Cardiac muscle cell (in vitro differentiated cells and primary cell): Measurements from ENCODE around the gene ZNF831. TPM values are rescaled to one million over a fixed set of nuclear protein-coding genes. Genes with fewer than 3 reads are reported as not detected.

ENCODE experiments used
- DNase-seq, 2 donors: peaks; one replicate each; pipeline versions ENCODE4 v3.0.0 to v3.0.0-alpha.2; 2010 to 2017; ENCODE audit warnings: low read depth in 1 of 2, low spot score in 1 of 2
- H3K27ac ChIP-seq: fragments of 200-600 bp; sonication (generic); 2 replicates; pipeline ENCODE4 v1.5.1; 2016
- H3K27me3 ChIP-seq: fragments of 200-600 bp; sonication (generic); 2 replicates; pipeline ENCODE4 v1.6.0; 2016; ENCODE audit warnings: control low read depth
- H3K36me3 ChIP-seq: fragments of 200-600 bp; sonication (generic); 2 replicates; pipeline ENCODE4 v1.5.1; 2016; ENCODE audit warnings: control low read depth
- H3K4me1 ChIP-seq: fragments of 200-600 bp; sonication (generic); 2 replicates; pipeline ENCODE4 v1.8.1; 2017; ENCODE audit warnings: low read depth, mild to moderate bottlenecking, mixed run types
- H3K4me3 ChIP-seq: fragments of 200-600 bp; sonication (generic); 2 replicates; pipeline ENCODE4 v1.5.1; 2016; ENCODE audit warnings: mild to moderate bottlenecking
- H3K9me3 ChIP-seq: fragments of 200-600 bp; sonication (generic); 2 replicates; pipeline ENCODE4 v1.5.1; 2017; ENCODE audit warnings: low read depth, mild to moderate bottlenecking, control low read depth
- polyA plus RNA-seq: library from polyadenylated mRNA; unstranded; fragments of >200 nt; fragmentation: Nextera tagmentation; extraction: Ambion mirVana; gene quantifications from 2 replicates; pipeline ENCODE4 v1.2.1, GENCODE V29; 2016
- total RNA-seq: library from RNA; depleted of rRNA; stranded (reverse); fragments of >200 nt; gene quantifications from 2 replicates; pipeline ENCODE4 v1.2.3, GENCODE V29; 2016
- TF ChIP-seq, protein P1 (sequence below): IDR thresholded peaks from 2 replicates; pipeline ENCODE4 v1.5.1; 2012; ENCODE audit warnings: low read depth, mild to moderate bottlenecking, low read length

Gene ZNF831
- total and polyA plus RNA-seq, 2 experiments from 2014 or later = not detected

DNA sequence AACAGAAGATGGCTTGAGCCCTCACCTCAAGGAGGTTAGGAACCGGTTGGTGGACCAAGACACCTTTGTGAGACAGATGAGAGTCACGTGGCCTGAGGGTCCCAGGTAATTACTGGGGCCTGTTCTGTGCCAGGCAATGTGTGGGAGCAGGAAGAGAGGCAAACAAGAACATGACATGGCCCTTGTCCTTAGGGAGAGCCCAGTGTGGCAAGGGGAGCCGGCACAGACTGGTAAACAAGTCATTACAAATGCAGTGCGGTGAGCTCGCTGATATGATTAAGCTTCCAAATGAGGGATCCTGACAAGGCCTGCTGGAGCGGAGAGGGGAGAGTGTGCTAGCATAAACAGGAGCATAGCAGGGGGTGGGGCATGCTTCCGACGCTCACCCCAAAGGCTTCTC is 55.6 kb downstream of the ZNF831 start:
- Histone ChIP-seq H3K36me3 (no peaks in the 10 kb centered on the region), H3K27me3 (peaks cover 15% of the 10 kb centered on the region), H3K9me3 (no peaks in the 10 kb centered on the region), H3K4me1 (peaks cover 5% of the 10 kb centered on the region), H3K27ac (no peak overlapping the region), H3K4me3 (no peak overlapping the region)
- TF ChIP-seq, protein P1, sequence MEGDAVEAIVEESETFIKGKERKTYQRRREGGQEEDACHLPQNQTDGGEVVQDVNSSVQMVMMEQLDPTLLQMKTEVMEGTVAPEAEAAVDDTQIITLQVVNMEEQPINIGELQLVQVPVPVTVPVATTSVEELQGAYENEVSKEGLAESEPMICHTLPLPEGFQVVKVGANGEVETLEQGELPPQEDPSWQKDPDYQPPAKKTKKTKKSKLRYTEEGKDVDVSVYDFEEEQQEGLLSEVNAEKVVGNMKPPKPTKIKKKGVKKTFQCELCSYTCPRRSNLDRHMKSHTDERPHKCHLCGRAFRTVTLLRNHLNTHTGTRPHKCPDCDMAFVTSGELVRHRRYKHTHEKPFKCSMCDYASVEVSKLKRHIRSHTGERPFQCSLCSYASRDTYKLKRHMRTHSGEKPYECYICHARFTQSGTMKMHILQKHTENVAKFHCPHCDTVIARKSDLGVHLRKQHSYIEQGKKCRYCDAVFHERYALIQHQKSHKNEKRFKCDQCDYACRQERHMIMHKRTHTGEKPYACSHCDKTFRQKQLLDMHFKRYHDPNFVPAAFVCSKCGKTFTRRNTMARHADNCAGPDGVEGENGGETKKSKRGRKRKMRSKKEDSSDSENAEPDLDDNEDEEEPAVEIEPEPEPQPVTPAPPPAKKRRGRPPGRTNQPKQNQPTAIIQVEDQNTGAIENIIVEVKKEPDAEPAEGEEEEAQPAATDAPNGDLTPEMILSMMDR = no peak
- no peak for DNase-seq

DNA sequence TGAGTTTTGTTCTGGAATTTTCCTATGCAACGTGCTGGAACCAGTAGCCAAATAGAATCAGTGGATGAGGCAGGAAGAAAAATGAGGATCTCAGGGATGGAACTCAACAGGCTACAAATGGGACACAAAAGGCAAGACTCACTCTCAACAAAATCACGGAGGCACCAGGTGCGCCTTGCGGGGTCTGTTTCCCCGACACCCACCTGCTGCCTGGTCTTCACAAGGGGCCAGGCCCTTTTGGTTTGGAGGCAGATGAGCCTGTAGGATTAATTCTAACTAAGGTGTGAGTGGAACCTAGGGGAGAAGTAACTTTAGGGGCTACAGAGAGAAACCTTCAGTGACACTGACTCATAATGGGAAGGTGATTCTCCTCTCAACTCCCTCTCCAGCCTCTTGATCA is 56.5 kb downstream of the ZNF831 start:
- DNase-seq = no peak
- TF ChIP-seq, protein P1 = no peak
- peaks cover 19% of the 10 kb centered on the region for H3K27me3 ChIP-seq
- H3K27ac ChIP-seq = no peak overlapping the region
- no peaks in the 10 kb centered on the region for H3K36me3 ChIP-seq
- no peaks in the 10 kb centered on the region for H3K9me3 ChIP-seq
- H3K4me1 ChIP-seq = peaks cover 5% of the 10 kb centered on the region
- no peak overlapping the region for H3K4me3 ChIP-seq

DNA sequence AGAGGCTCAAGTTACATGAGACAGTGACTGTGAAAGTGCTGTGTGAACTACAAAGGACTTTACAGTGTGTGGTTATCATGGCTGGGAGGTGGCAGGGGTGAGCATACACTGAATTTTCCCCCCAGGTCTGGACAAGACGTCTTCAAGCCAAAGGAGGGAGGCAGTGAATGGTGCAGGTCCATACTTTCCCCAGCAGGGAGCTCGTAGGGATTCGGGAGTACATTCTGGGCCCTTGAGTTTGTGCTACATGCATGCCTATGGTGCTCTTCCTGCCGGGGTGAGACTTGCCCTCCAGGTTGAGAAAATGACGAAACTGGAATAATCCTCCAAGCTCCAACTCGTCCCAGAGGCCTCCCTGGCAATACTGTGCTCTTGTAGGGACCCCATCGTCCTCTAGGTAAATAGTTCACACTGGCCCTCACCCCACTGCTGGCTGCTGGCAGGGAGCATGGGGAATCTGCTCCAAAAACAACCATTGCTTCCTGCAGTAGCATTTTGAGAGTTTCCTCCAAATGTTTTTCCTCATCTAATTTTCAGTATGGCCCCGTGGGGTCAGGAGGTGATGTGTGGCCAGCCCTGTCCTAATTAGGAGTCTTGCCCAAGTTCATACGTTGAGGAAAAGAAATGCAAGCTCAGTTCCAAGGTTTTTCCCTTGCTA is 57.6 kb downstream of the ZNF831 start:
- no peaks in the 10 kb centered on the region for H3K36me3 ChIP-seq
- TF ChIP-seq, protein P1 = peak; percentile 9
- no peak overlapping the region for H3K27ac ChIP-seq
- no peaks in the 10 kb centered on the region for H3K9me3 ChIP-seq
- peak in 1 of 2 donors; percentile 12 for DNase-seq
- no peak overlapping the region for H3K4me3 ChIP-seq
- peaks cover 19% of the 10 kb centered on the region for H3K27me3 ChIP-seq
- H3K4me1 ChIP-seq = peaks cover 5% of the 10 kb centered on the region

DNA sequence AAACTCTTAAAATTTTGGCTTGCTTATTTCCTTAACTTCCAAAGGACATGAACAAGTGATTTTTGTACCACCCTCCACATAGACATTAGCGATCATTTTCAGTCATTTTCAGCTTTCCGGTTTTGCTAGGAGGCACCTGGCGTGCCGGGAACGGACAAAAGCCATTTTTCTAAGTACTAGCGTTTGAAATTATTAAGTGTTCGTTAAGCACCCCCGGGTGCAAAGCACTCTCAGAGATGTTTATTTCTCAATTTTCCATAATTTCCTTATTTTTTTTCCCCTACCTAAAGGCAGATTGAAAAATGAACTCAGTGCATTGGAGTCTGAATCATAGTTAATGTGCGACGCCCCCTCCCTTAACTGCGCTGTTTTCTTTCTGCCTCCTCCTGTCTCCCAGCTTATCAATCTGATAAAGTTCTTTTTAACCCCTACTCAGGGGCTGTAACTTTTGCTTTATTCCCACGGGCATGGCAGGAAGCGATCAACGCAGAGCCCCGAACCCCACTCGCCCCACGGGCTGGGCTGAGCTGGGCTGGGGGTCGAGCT is 58.2 kb downstream of the ZNF831 start:
- DNase-seq = no peak
- Histone ChIP-seq H3K9me3 (no peaks in the 10 kb centered on the region), H3K27ac (no peak overlapping the region), H3K36me3 (no peaks in the 10 kb centered on the region), H3K27me3 (peaks cover 19% of the 10 kb centered on the region), H3K4me1 (peaks cover 5% of the 10 kb centered on the region), H3K4me3 (peak overlapping the region; percentile 32)
- TF ChIP-seq, protein P1 = no peak

DNA sequence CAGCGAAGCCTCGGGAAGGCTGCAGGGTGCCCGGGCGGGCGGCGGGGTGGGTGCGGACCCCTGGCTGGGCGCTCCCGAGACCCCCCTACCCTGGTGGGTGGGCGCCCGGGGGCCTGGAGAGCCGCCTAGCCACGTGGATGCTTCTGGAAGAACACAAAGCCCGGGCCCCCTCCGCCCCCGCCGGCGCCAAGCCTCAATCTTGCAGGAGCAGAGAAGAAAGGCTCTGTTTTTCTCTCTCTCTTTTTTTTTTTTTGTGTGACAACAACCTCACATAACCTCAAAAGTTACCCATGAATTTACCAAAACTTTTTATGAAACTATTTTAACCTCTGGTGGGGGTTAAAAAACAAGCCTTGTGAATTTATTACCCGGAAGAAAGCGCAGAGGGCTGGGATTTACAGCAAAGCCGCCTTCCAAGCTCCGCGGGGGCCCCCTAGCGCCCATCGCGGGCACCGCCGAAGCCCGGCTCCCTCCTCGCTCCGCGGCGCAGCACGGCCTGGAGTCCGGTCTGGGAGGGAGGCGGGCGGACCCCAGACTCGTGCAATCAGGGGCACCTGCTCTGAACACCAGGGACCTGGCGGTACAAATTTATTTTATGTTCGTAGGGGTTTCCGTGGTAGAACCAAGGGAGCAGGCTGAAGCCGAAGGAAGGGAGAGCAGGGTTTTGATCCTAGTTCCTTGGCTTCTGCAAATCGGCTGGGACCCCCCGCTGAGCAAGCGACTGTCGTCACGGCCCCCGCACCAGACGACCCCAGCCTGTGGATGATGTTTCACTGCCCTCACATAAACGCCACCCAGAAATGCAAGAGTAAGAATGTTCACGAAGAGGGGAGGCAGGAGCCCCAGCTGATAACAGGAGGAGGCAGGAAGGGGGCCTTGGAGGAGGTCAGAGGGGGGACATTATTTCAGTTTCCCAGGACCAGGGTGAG is 58.9 kb downstream of the ZNF831 start:
- no peaks in the 10 kb centered on the region for H3K36me3 ChIP-seq
- TF ChIP-seq, protein P1 = peak; percentile 98
- DNase-seq = peak; percentile 80 to 83
- peaks cover 5% of the 10 kb centered on the region for H3K4me1 ChIP-seq
- H3K27me3 ChIP-seq = peaks cover 23% of the 10 kb centered on the region
- no peaks in the 10 kb centered on the region for H3K9me3 ChIP-seq
- H3K4me3 ChIP-seq = peak overlapping the region; percentile 32
- H3K27ac ChIP-seq = no peak overlapping the region
